Mesothelial cell of epicardium (in vitro differentiated cells): ENCODE data around the gene LEAP2. TPM values are rescaled to one million over a fixed set of nuclear protein-coding genes. Genes with fewer than 3 reads are reported as not detected.

ENCODE experiments used
- DNase-seq, 2 experiments: peaks; one replicate each; pipeline ENCODE4 v3.0.0; 2021; ENCODE audit warnings: low spot score in 2 of 2; ENCODE audit not compliant: unreplicated experiment in 2 of 2
- H3K27ac Mint-ChIP-seq: 2 replicates; pipeline ENCODE4 v1.8.0; 2021; ENCODE audit warnings: mixed read lengths
- H3K27me3 Mint-ChIP-seq: 2 replicates; pipeline ENCODE4 v1.8.0; 2021; ENCODE audit warnings: low read depth, mixed read lengths
- H3K36me3 Mint-ChIP-seq: 2 replicates; pipeline ENCODE4 v1.8.0; 2021; ENCODE audit warnings: mixed read lengths
- H3K4me1 Mint-ChIP-seq: 2 replicates; pipeline ENCODE4 v1.8.0; 2021; ENCODE audit warnings: mixed read lengths
- H3K4me3 Mint-ChIP-seq: 2 replicates; pipeline ENCODE4 v1.8.0; 2021; ENCODE audit warnings: mild to moderate bottlenecking, moderate library complexity, mixed read lengths
- H3K9me3 Mint-ChIP-seq: 2 replicates; pipeline ENCODE4 v1.8.0; 2021; ENCODE audit warnings: mixed read lengths
- total RNA-seq: library from RNA; stranded (reverse); gene quantifications from 3 replicates; pipeline ENCODE4 v1.2.1, GENCODE V29; 2021
- TF ChIP-seq, protein P1 (sequence below): fragments of 200-600 bp; sonication (generic); IDR thresholded peaks from one replicate; pipeline ENCODE4 v1.5.0; 2021; ENCODE audit warnings: antibody characterized with exemption; ENCODE audit not compliant: unreplicated experiment

Gene LEAP2
- total RNA-seq, 1 donor from 2014 or later: 2.6 TPM

DNA sequence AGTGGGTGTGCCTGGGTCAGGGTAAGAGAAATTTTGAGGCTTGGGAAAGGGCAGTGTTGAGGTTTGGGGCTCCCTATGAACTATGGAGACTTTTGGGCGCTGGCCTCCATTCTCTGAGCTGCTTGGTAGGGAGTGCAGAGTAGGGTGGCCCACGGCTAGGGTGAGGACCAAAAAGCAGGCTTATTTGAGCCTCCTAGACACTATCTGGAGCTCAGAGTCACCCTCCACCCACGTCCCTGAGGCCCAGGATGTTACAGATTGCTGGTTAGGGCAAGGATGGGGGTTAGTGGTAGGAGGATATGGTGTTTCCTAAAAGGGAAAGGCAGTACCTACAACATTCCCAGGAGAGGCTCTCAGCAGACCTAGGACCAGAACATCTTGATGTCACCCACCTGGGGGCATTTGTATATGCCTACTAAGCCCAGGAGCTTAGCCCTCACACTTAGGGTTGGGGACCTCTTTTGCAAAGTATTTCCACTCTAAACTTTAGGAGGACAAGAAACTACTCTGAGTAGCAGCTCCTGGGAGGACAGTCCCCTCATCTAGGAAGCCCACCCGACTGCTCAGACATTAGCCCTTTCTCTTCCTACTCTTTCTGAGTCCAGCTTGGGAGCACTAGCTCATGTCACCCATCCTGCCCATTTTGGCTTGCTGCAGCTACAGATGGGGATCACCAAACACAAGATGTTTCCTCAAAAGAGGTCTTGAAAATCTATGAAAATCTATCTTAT lies 45.4 kb upstream of the LEAP2 start:
- TF ChIP-seq, protein P1, sequence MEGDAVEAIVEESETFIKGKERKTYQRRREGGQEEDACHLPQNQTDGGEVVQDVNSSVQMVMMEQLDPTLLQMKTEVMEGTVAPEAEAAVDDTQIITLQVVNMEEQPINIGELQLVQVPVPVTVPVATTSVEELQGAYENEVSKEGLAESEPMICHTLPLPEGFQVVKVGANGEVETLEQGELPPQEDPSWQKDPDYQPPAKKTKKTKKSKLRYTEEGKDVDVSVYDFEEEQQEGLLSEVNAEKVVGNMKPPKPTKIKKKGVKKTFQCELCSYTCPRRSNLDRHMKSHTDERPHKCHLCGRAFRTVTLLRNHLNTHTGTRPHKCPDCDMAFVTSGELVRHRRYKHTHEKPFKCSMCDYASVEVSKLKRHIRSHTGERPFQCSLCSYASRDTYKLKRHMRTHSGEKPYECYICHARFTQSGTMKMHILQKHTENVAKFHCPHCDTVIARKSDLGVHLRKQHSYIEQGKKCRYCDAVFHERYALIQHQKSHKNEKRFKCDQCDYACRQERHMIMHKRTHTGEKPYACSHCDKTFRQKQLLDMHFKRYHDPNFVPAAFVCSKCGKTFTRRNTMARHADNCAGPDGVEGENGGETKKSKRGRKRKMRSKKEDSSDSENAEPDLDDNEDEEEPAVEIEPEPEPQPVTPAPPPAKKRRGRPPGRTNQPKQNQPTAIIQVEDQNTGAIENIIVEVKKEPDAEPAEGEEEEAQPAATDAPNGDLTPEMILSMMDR: no peak
- peak in 1 of 2 experiments; percentile 34 for DNase-seq
- peaks cover 14% of the 10 kb centered on the region for H3K4me1 Mint-ChIP-seq
- H3K4me3 Mint-ChIP-seq: no peak overlapping the region
- H3K27ac Mint-ChIP-seq: no peak overlapping the region
- no peaks in the 10 kb centered on the region for H3K36me3 Mint-ChIP-seq
- H3K9me3 Mint-ChIP-seq: no peaks in the 10 kb centered on the region
- peaks cover 46% of the 10 kb centered on the region for H3K27me3 Mint-ChIP-seq

DNA sequence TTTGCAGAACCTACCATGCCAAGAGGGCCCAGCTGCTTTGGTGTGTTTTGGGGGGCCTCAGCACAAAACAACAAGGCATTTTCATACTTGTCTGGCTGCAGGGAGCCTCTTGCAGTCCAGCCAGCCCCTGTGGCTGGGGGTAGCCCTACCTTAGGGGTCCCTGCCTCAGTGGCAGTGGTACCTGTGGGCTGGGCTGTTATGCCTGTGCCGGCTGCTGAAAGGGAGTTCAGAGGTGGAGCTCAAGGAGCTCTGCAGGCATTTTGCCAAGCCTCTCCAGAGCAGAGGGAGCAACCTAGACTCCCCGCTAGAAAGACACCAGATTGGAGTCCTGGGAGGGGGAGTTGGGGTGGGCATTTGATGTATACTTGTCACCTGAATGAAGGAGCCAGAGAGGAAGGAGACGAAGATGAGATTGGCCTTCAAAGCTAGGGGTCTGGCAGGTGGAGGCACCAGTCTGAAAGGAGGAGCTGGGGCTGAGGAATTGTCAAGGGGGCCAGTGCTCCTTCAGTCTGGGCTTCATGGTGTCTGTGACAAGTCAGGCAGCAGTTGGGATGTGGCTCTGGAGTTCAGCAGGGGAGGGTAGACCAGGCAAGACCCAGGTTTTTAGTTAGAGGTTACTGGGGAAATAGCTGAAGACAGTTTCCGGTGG lies 44.5 kb upstream of the LEAP2 start:
- no peak for DNase-seq
- Mint-ChIP-seq H3K27ac (no peak overlapping the region), H3K4me3 (peak overlapping the region; percentile 86), H3K27me3 (peaks cover 46% of the 10 kb centered on the region), H3K36me3 (no peaks in the 10 kb centered on the region), H3K4me1 (peaks cover 11% of the 10 kb centered on the region), H3K9me3 (no peaks in the 10 kb centered on the region)
- TF ChIP-seq, protein P1: no peak

DNA sequence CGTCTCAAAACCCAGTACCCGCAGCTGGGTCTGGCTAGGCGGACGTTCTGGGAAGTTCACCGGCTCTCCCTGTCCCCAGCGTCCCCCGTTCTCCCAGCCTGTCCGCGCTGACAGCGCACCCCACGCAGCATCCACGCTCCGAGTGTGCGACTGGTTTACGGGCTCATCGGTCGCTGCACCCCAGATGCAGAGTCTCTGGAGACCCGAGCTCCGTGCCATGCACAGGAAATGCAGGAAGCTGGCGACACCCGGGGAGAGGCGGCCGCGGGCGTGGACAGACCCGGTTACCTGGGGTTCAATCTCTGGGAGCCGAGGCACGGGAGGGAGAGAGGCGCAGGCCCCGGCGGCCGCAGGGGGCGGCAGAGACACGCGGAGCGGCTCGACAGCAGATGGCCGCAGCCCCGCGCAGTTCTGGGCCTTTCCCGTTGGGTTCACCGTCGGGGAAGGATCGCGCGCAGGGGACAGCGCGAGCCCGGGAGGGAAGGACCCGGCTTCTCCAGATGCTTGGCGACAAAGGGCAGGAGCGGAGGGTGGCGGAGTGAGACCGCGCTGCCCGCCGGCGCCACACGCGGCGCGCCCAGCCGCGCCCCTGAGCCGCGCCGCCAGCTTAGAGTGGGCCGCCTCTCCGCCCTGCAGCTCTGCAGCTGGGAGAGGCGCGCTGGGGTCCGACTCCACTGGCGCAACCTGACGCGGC lies 43.6 kb upstream of the LEAP2 start:
- Mint-ChIP-seq H3K27ac (peak overlapping the region; percentile 78), H3K27me3 (peaks cover 46% of the 10 kb centered on the region), H3K4me1 (peaks cover 11% of the 10 kb centered on the region), H3K36me3 (no peaks in the 10 kb centered on the region), H3K4me3 (peak overlapping the region; percentile 86), H3K9me3 (no peaks in the 10 kb centered on the region)
- DNase-seq: peak; percentile 61 to 83
- TF ChIP-seq, protein P1: peak; percentile 80

DNA sequence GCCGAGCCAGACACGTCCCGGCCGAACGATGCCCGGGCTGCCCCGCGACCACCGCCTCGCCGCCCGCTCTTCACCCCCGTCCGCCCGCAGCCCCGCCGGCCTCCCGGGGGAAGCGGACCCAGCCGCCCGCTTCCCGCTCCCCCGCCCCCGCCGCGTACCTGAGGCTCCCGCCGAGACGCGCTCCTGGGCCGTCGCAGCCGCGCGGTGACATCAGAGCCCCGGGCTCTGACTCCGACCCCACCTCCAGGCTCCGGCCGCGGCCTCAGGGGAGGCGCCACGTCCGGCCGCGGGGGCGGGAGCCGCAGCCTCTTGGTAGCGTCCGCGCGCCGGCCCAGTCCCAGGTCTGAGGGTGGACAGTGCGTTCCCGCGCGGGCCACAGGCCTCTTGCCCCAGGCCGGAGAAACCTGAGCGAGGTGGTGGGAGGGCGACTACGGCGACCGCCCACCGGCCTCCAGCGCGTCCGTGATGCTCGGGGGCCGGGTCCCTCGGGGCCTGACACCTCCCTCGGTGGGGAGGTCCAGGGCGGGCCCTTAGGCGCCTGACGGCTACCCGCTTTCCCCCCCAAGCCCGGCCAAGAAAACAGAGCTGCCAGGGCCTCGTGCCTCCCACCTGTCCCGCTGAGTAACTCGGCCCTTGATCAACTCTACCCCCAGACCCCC lies 42.9 kb upstream of the LEAP2 start, which contains the start of gene SHROOM1:
SHROOM1 (minus strand) TSS at position 212 of the 659 bp plus-strand sequence. CDS start 4,507 bp downstream, outside the sequence.
- TF ChIP-seq, protein P1: no peak
- peaks cover 46% of the 10 kb centered on the region for H3K27me3 Mint-ChIP-seq
- peaks cover 8% of the 10 kb centered on the region for H3K4me1 Mint-ChIP-seq
- no peaks in the 10 kb centered on the region for H3K9me3 Mint-ChIP-seq
- peak in 1 of 2 experiments; percentile 35 for DNase-seq
- H3K27ac Mint-ChIP-seq: peak within 1 kb of the TSS; percentile 78
- H3K4me3 Mint-ChIP-seq: peak within 1 kb of the TSS; percentile 86
- no peaks in the 10 kb centered on the region for H3K36me3 Mint-ChIP-seq

DNA sequence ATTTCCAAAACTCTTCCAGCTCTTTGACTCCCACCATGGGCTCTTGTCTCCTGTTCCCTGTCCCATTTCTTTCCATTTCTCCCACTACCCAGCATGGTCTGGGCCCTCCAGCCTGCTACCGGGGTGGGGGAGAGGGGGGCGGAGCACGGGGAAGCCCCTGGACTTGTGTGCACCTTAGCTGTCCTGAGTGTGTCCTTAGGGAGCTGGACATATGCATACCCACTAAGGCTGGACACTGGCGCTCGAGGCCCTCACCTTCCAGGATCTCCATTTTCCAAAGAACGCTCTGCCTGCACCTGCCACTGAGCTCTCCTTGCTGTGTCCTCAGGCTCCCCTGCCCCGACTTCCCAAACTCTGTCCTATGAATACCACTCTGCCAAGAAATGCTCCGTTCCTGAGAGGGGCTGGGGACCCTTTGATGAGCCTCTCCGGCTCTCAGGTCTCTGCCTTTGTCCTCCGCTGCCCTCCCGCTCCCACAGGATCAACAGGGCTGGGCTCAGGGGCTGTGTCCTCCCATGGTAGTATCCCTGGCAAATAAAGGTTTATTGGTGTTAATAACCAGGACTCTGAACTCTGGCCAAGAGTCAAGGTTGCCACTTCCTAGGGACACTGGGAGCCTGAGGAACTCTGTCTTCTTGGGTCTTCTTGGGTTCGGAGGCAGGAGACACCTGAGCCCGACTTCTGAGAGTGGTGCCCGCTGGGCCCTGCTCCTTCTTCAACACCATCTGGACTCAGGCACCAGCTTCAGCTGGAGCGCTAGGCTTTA lies 42.2 kb upstream of the LEAP2 start:
- peak overlapping the region; percentile 16 for H3K27ac Mint-ChIP-seq
- H3K36me3 Mint-ChIP-seq: no peaks in the 10 kb centered on the region
- H3K4me1 Mint-ChIP-seq: peaks cover 8% of the 10 kb centered on the region
- TF ChIP-seq, protein P1: no peak
- no peak for DNase-seq
- peaks cover 43% of the 10 kb centered on the region for H3K27me3 Mint-ChIP-seq
- H3K4me3 Mint-ChIP-seq: peak overlapping the region; percentile 78
- no peaks in the 10 kb centered on the region for H3K9me3 Mint-ChIP-seq
